Measurements from ENCODE around the gene IL23R.

DNA sequence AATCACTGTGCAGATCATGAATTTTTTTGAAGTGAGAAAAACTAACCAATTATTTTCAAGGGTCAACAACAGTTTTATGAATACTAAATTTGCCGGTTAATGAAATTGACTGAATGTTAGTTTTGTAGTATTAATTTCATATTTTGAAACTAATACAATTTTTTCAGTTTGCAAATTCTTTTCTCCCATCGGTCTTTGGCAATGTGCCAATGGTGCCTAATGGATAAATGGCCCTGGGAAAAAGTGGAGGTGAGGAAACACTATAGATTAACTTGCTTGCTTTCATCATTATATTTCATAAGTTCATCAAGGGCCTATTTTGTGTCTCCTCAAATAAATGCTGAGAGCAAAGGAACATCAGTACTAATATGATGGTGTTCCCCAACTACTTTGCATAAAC lies 35.6 kb upstream of the IL23R start:
- TF ChIP-seq EZH2phosphoT487 (IDR thresholded peaks at IDR 0.05; ENCODE audit: insufficient read depth, low read depth) (no peak), EZH2 (IDR thresholded peaks at IDR 0.05; ENCODE audit: insufficient read depth, poor library complexity, severe bottlenecking) (no peak)

Data from GM23248 (cell line).